CD4-positive, alpha-beta T cell (primary cell): ENCODE results near the gene COBL. TPM values are rescaled to one million over a fixed set of nuclear protein-coding genes. Genes with fewer than 3 reads are reported as not detected.

Source experiments
- ATAC-seq: fragments of 200-7000 bp; cut with Tn5 transposase; one replicate; pipeline ENCODE4 v1.10.0; 2022; ENCODE audit warnings: mild to moderate bottlenecking; ENCODE audit not compliant: poor library complexity
- CTCF ChIA-PET: fragments of 350-600 bp; sonication (Branson Sonifier 250); formaldehyde crosslinking; loops from one replicate; lab custom pipeline; 2021; ENCODE audit warnings: antibody characterized with exemption, inconsistent platforms; lab: Charles Lee
- POLR2A ChIA-PET: fragments of 350-600 bp; sonication (Branson Sonifier 250); formaldehyde crosslinking; loops from one replicate; lab custom pipeline; 2021; ENCODE audit warnings: antibody characterized with exemption, inconsistent platforms; lab: Charles Lee
- DNase-seq, 14 experiments: peaks; one replicate each; pipeline ENCODE4 v3.0.0-alpha.2; 2013 to 2020; ENCODE audit warnings: mixed read lengths in 2 of 14
- H3K27ac ChIP-seq, 2 donors: one replicate each; pipeline versions ENCODE4 v1.5.1 to v1.7.0; 2013; ENCODE audit warnings: low read length in 2 of 2, low read depth in 1 of 2, mild to moderate bottlenecking in 1 of 2
- H3K27me3 ChIP-seq, 2 experiments: 1 replicate in 1 of 2; 2 replicates in 1 of 2; pipeline versions ENCODE4 v1.6.1 to v1.7.0; 2013; ENCODE audit warnings: low read length in 2 of 2, control low read depth in 1 of 2, mild to moderate bottlenecking in 1 of 2, moderate library complexity in 1 of 2; ENCODE audit not compliant: insufficient read depth in 2 of 2, control insufficient read depth in 1 of 2
- H3K36me3 ChIP-seq: one replicate; pipeline ENCODE4 v1.6.1; 2013; ENCODE audit warnings: low read length, control low read depth; ENCODE audit not compliant: insufficient read depth
- H3K4me1 ChIP-seq: one replicate; pipeline ENCODE4 v1.6.1; 2013; ENCODE audit warnings: low read length, control low read depth; ENCODE audit not compliant: insufficient read depth
- H3K4me3 ChIP-seq: one replicate; pipeline ENCODE4 v1.5.1; 2013; ENCODE audit warnings: mild to moderate bottlenecking, low read length, moderate library complexity
- H3K9me3 ChIP-seq, 2 experiments: 1 replicate in 1 of 2; 2 replicates in 1 of 2; pipeline versions ENCODE4 v1.6.1 to v1.7.0; 2013; ENCODE audit warnings: low read length in 2 of 2, mild to moderate bottlenecking in 2 of 2, control low read depth in 1 of 2, moderate library complexity in 1 of 2; ENCODE audit not compliant: control insufficient read depth in 1 of 2, insufficient read depth in 1 of 2
- H3K27ac Mint-ChIP-seq: one replicate; pipeline ENCODE4 v1.8.0; 2020; ENCODE audit warnings: mixed read lengths
- H3K27me3 Mint-ChIP-seq: one replicate; pipeline ENCODE4 v1.8.0; 2021; ENCODE audit warnings: mixed read lengths
- H3K36me3 Mint-ChIP-seq: one replicate; pipeline ENCODE4 v1.8.0; 2021; ENCODE audit warnings: low read depth, mixed read lengths
- H3K4me1 Mint-ChIP-seq: one replicate; pipeline ENCODE4 v1.8.0; 2021; ENCODE audit warnings: low read depth, mixed read lengths
- H3K4me3 Mint-ChIP-seq: one replicate; pipeline ENCODE4 v1.8.0; 2020; ENCODE audit warnings: mild to moderate bottlenecking, mixed read lengths
- H3K9me3 Mint-ChIP-seq: one replicate; pipeline ENCODE4 v1.8.0; 2020; ENCODE audit warnings: mixed read lengths
- CTCF ChIP-seq: fragments of 200-600 bp; IDR thresholded peaks from one replicate; pipeline ENCODE4 v1.8.0; 2022; ENCODE audit warnings: antibody characterized with exemption, mild to moderate bottlenecking
- intact Hi-C, 2 experiments: fragments of 100-400 bp; cut with DNase I in 1 of 2; cut with micrococcal nuclease in 1 of 2; formaldehyde crosslinking; loops; one replicate each; pipeline versions ENCODE4 v1.15.1 to v1.9.0; 2023 to 2025; cut with DNase I, micrococcal nuclease
- total RNA-seq, 174 experiments: library from RNA in 2 of 174; stranded (reverse) in 2 of 174; gene quantifications; one replicate each; pipeline ENCODE4 v1.2.3 and lab custom pipeline; 2021 to 2026

COBL gene
- total RNA-seq, 2 experiments from 2014 or later, result not detected

- Mint-ChIP-seq H3K9me3 (no peaks in the 10 kb centered on the region), H3K36me3 (no peaks in the 10 kb centered on the region), H3K4me1 (no peaks in the 10 kb centered on the region), H3K4me3 (no peak overlapping the region), H3K27ac (no peak overlapping the region), H3K27me3 (no peaks in the 10 kb centered on the region)
- DNase-seq (no peak), ATAC-seq (no peak)
- Histone ChIP-seq H3K27ac (no peak overlapping the region), H3K27me3 (no peaks in the 10 kb centered on the region), H3K9me3 (no peaks in the 10 kb centered on the region), H3K4me3 (no peak overlapping the region), H3K36me3 (no peaks in the 10 kb centered on the region), H3K4me1 (no peaks in the 10 kb centered on the region)
- POLR2A ChIA-PET, result no interaction called here
- CTCF ChIA-PET, result no interaction called here
- intact Hi-C loops, result no loop called here
- TF ChIP-seq CTCF, result no peak
Measured at GRCh38 chr7:51023547-51023946, 293.1 kb downstream of the COBL start.

- no peak for TF ChIP-seq CTCF
- Mint-ChIP-seq H3K4me3 (no peak overlapping the region), H3K4me1 (no peaks in the 10 kb centered on the region), H3K9me3 (no peaks in the 10 kb centered on the region), H3K36me3 (no peaks in the 10 kb centered on the region), H3K27ac (no peak overlapping the region), H3K27me3 (no peaks in the 10 kb centered on the region)
- H3K4me1 ChIP-seq, result no peaks in the 10 kb centered on the region
- no peak overlapping the region for H3K4me3 ChIP-seq
- DNase-seq (no peak), ATAC-seq (no peak)
- ChIA-PET POLR2A (no interaction called here), CTCF (no interaction called here)
- no peaks in the 10 kb centered on the region for H3K9me3 ChIP-seq
- H3K27me3 ChIP-seq, result no peaks in the 10 kb centered on the region
- intact Hi-C loops, result no loop called here
- H3K36me3 ChIP-seq, result no peaks in the 10 kb centered on the region
- no peak overlapping the region for H3K27ac ChIP-seq
Measured at GRCh38 chr7:51022821-51023220, 293.8 kb downstream of the COBL start.

GRCh38 chr7:51021906-51022570, 294.6 kb downstream of the COBL start:
- no peaks in the 10 kb centered on the region for H3K36me3 Mint-ChIP-seq
- ChIA-PET POLR2A (no interaction called here), CTCF (no interaction called here)
- no peak overlapping the region for H3K27ac ChIP-seq
- no peak overlapping the region for H3K4me3 Mint-ChIP-seq
- no peak for DNase-seq
- intact Hi-C loops, result no loop called here
- no peak for TF ChIP-seq CTCF
- no peaks in the 10 kb centered on the region for H3K4me1 Mint-ChIP-seq
- H3K9me3 ChIP-seq, result peaks cover 0 to 4% of the 10 kb centered on the region in 2 experiments
- H3K27me3 ChIP-seq, result no peaks in the 10 kb centered on the region
- no peaks in the 10 kb centered on the region for H3K27me3 Mint-ChIP-seq
- no peaks in the 10 kb centered on the region for H3K36me3 ChIP-seq
- ATAC-seq, result no peak
- H3K9me3 Mint-ChIP-seq, result no peaks in the 10 kb centered on the region
- H3K4me3 ChIP-seq, result no peak overlapping the region
- no peaks in the 10 kb centered on the region for H3K4me1 ChIP-seq
- no peak overlapping the region for H3K27ac Mint-ChIP-seq
